ENCODE data around the gene RAB8A. TPM values are rescaled to one million over a fixed set of nuclear protein-coding genes. Genes with fewer than 3 reads are reported as not detected.

RAB8A gene
- total and polyA plus RNA-seq, 4 donors = 32.2 to 71.4 (median 60.3) TPM

DNA sequence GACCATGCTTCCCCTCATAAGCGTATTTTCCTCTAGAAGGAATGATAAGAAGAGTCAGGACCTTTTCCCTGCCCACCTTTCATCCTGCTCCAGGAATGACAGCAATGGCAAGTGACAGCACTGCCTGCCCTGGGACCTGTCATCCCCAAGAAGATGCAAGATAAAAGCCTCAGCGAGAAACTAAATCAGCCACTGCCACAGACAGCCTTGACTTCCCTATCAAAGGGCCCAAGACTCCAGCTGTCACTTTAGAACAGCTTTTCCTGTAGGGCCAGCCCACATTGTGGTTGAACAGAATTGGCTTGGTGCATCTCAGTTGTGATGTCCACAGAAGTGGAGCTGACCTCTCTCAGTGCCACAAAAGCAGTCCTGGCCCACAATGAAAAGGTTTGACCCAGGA is 1.1 kb downstream of the RAB8A start:
- Histone ChIP-seq H3K27me3 (ENCODE audit: control insufficient read depth in 3 of 3, insufficient read depth in 3 of 3, low read length in 2 of 3) (no peaks in the 10 kb centered on the region), H3K27ac (ENCODE audit: low read depth in 1 of 2, low read length in 1 of 2) (peak overlapping the region in 1 of 2 donors; percentile 94), H3K36me3 (ENCODE audit: control insufficient read depth in 4 of 4, insufficient read depth in 4 of 4, low read length in 4 of 4) (peaks cover 0 to 17% (median 2%) of the 10 kb centered on the region in 4 donors), H3K4me3 (no peak overlapping the region), H3K4me1 (ENCODE audit: control insufficient read depth in 5 of 5, insufficient read depth in 5 of 5, low read length in 5 of 5) (peaks cover 0 to 16% (median 6%) of the 10 kb centered on the region in 5 donors), H3K9ac (ENCODE audit: insufficient read depth in 1 of 2, low read length in 2 of 2) (peak overlapping the region in 1 of 2 donors; percentile 97), H3K9me3 (ENCODE audit: control insufficient read depth in 4 of 4, insufficient read depth in 3 of 4, low read length in 3 of 4) (no peaks in the 10 kb centered on the region)
- DNase-seq (no peak), ATAC-seq (ENCODE audit: insufficient read depth, low FRiP score) (no peak)
- TF ChIP-seq, protein P1, sequence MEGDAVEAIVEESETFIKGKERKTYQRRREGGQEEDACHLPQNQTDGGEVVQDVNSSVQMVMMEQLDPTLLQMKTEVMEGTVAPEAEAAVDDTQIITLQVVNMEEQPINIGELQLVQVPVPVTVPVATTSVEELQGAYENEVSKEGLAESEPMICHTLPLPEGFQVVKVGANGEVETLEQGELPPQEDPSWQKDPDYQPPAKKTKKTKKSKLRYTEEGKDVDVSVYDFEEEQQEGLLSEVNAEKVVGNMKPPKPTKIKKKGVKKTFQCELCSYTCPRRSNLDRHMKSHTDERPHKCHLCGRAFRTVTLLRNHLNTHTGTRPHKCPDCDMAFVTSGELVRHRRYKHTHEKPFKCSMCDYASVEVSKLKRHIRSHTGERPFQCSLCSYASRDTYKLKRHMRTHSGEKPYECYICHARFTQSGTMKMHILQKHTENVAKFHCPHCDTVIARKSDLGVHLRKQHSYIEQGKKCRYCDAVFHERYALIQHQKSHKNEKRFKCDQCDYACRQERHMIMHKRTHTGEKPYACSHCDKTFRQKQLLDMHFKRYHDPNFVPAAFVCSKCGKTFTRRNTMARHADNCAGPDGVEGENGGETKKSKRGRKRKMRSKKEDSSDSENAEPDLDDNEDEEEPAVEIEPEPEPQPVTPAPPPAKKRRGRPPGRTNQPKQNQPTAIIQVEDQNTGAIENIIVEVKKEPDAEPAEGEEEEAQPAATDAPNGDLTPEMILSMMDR (IDR thresholded peaks at IDR 0.05; ENCODE audit: control extremely low read depth, extremely low read depth) = no peak
- WGBS, 2 donors = 27 to 65% methylated on average over 2 of the region's 2 CpGs

DNA sequence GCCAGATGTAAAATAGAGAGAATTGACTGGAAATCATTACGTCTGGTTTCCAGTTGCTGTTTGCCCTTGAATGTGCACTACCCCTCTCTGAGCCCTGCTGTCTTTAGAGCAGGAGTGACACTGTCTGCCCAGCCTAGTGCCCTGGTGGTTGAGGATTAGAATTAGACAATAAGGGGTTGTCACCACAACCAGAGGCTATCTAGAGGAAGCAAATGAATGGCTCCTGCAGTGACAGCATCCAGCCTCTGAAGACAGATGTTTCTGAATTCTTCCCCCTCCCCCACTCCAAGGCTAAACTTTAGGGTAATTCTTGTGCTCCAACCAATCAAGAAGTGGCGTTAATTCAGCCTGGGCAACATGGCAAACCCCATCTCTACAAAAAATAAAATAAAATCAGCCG is 2.0 kb downstream of the RAB8A start:
- Histone ChIP-seq H3K9me3 (ENCODE audit: control insufficient read depth in 4 of 4, insufficient read depth in 3 of 4, low read length in 3 of 4) (no peaks in the 10 kb centered on the region), H3K4me1 (ENCODE audit: control insufficient read depth in 5 of 5, insufficient read depth in 5 of 5, low read length in 5 of 5) (peaks cover 0 to 19% (median 6%) of the 10 kb centered on the region in 5 donors), H3K4me3 (no peak overlapping the region), H3K36me3 (ENCODE audit: control insufficient read depth in 4 of 4, insufficient read depth in 4 of 4, low read length in 4 of 4) (peaks cover 4 to 24% (median 8%) of the 10 kb centered on the region in 4 donors), H3K27ac (ENCODE audit: low read depth in 1 of 2, low read length in 1 of 2) (no peak overlapping the region), H3K9ac (ENCODE audit: insufficient read depth in 1 of 2, low read length in 2 of 2) (no peak overlapping the region), H3K27me3 (ENCODE audit: control insufficient read depth in 3 of 3, insufficient read depth in 3 of 3, low read length in 2 of 3) (no peaks in the 10 kb centered on the region)
- 85 to 89% methylated on average over 3 of the region's 3 CpGs for WGBS, 2 donors
- no peak for DNase-seq
- ATAC-seq (ENCODE audit: insufficient read depth, low FRiP score) = no peak
- TF ChIP-seq, protein P1 (IDR thresholded peaks at IDR 0.05; ENCODE audit: control extremely low read depth, extremely low read depth) = no peak

DNA sequence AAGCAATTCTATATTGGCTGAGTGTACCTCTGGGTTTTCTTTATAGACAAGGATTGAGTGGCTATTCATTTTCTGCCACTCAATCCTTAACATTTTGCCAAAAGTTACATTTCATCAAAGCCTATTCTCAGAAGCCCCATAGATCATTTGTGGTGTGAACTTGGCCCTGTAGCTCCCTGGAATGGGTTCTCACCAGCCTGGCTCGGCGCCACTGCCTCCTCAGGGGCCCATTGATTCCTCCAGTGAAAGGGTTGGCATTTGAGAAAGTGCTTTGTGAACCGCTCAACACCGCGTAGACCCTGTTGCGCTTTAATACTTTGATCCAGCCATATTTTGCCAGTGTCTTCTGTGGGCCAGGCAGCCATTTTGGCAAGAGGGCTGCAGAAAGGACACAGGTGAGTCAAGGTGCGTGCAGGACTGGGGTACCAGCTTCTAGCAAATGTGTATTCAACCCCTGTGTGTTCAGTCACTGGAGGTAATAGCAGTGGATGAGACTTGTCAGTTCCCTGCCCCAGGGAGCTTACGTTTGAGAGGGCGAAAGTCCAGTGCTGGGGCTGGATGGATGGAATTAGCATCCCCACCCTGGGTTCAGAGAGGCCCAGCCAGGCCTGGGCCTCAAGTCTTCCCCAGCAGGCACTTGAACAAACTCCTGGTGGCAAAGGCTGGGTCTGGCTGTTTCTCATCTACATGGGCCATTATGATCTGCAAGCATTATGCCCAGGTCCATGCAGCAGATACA is 3.8 kb downstream of the RAB8A start:
- Histone ChIP-seq H3K27ac (ENCODE audit: low read depth in 1 of 2, low read length in 1 of 2) (no peak overlapping the region), H3K36me3 (ENCODE audit: control insufficient read depth in 4 of 4, insufficient read depth in 4 of 4, low read length in 4 of 4) (peaks cover 6 to 33% (median 10%) of the 10 kb centered on the region in 4 donors), H3K4me3 (no peak overlapping the region), H3K4me1 (ENCODE audit: control insufficient read depth in 5 of 5, insufficient read depth in 5 of 5, low read length in 5 of 5) (peaks cover 0 to 19% (median 6%) of the 10 kb centered on the region in 5 donors), H3K9me3 (ENCODE audit: control insufficient read depth in 4 of 4, insufficient read depth in 3 of 4, low read length in 3 of 4) (no peaks in the 10 kb centered on the region), H3K9ac (ENCODE audit: insufficient read depth in 1 of 2, low read length in 2 of 2) (no peak overlapping the region), H3K27me3 (ENCODE audit: control insufficient read depth in 3 of 3, insufficient read depth in 3 of 3, low read length in 2 of 3) (no peaks in the 10 kb centered on the region)
- ATAC-seq (ENCODE audit: insufficient read depth, low FRiP score) = no peak
- WGBS, 2 donors = 94 to 95% methylated on average over 9 of the region's 9 CpGs
- no peak for DNase-seq
- TF ChIP-seq, protein P1 (IDR thresholded peaks at IDR 0.05; ENCODE audit: control extremely low read depth, extremely low read depth) = no peak
